COLO668 (cell line): ENCODE results near the gene POC1B.

Source experiments
- DNase-seq: peaks from one replicate; lab custom pipeline; 2025; ENCODE audit not compliant: unreplicated experiment; lab: John Stamatoyannopoulos, UW

POC1B gene

GRCh38 chr12:89389755-89390661 lies 135.8 kb downstream of the POC1B start:
- DNase-seq: no peak

- DNase-seq: no peak
Measured at GRCh38 chr12:89386138-89386537, 139.7 kb downstream of the POC1B start.

DNA sequence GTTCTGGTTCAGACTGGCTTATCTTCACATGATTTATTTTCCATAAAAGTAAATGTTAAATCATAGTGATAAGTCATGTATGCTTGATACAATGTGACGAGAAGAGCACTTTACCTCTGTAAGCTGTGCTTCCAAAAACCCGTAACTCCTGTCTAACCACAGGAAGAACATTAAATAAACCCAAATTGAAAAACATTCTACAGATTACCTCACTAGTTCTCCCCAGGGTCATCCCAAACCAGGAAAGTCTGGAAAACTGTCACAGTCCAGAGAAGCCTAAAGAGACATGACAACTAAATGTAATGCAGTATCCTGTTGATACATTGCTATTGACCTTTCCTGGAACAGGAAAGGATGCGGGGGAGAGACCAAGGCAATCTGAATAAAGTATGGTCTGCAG lies 141.0 kb downstream of the POC1B start:
- no peak for DNase-seq

GRCh38 chr12:89384050-89384758 lies 141.6 kb downstream of the POC1B start:
- no peak for DNase-seq

DNA sequence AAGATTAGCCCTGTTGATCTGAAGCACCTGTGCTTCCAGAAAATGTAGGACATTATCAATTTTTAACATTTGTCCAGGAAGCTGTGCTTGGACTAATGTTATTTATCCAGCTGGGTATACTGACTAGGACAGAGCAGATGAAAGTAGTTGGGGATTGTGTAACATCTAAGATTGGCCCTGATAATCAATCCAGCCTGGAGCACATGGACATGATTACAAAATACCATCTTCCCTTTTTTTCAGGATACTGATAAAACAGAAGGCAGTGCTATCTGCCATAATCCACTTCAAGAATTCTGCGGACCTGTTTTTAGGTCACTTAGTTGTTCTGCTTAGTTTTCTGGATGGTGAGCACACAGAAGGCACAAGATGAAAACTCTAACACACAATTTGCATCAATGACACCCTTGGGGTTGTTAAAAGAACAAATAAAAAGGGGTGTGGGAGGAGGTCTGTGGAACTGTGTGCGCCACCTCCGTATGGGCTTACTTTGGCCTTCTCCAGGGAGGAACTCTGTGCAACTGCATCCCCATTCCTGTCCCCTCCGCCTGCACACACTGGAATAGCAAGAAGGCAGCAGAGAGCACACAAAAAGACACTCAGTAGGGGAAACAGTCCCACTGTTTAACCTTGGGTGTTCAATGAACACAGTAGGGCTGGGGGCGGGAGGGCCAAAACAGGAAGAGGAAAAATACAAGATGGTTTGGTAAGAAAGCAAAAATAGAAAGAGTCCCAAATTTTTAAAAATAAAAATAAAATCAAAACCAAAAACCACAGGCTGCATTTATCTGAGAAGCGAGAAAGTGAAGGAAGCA lies 142.4 kb downstream of the POC1B start:
- DNase-seq: no peak

- DNase-seq: no peak
Measured at GRCh38 chr12:89382328-89382727, 143.5 kb downstream of the POC1B start.

GRCh38 chr12:89379839-89380467 lies 145.9 kb downstream of the POC1B start:
- DNase-seq: no peak

GRCh38 chr12:89379148-89379838 lies 146.6 kb downstream of the POC1B start:
- DNase-seq: no peak

DNA sequence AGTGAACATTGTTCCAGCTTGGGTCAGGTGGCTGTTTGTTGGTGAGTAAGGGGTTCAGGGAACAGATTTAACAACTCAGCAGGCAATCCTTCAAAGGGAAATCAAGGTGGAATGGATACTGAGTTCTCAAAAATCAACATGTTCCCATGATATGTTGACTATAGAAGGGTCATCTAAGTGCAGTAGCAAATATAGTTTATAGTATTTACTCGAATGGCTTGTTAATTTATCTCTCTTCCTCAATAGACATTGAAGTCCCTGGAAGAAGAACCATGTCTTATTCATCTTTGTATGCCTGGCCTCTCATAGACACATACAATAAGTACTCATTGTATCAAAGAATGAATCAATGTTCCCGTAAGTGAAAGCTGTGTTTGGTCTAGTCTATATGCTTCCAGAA lies 149.0 kb downstream of the POC1B start:
- DNase-seq: no peak

GRCh38 chr12:89376202-89376529 lies 149.7 kb downstream of the POC1B start:
- no peak for DNase-seq

GRCh38 chr12:89373763-89374572 lies 151.9 kb downstream of the POC1B start:
- no peak for DNase-seq

GRCh38 chr12:89372584-89373370 lies 153.1 kb downstream of the POC1B start:
- DNase-seq: no peak

DNA sequence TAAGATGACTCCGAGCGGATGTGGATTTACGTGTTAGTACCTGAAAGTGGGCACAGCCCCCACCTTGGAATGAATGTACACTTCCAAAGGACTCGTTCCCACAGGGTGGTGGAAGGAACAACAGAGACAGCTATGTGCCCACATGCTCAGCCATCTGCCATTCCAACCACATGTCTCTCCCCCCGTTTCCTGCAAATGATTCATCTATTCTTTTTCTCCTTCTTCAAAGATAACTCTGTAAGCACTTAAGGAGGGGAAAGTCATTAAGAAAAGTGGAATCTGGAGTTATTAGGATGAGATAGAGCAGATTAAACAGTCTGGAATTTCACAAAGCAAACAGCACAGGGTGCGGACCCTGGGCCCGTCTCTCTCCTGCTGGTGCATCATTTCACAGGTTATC lies 155.0 kb downstream of the POC1B start:
- no peak for DNase-seq

DNA sequence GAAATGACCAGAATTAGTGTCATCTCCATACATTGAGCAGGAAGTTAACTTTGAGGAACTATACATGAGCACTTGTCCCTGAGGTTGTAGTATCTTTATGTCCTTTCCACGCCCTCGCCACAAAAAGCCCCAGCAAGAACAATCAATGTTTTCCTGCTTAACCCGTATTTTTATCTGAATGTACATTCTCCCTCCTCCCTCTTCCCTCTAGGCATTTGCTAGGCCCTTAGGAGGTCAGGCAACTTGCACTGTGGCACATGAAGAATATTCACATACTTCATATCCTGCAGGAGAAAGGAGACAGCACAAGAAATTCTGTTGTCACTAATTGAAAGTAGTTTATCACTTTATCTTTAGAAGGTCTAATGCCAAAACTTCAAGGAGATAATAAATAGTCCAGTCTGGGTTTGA lies 155.4 kb downstream of the POC1B start:
- DNase-seq: no peak
